Measurements from ENCODE around the gene IFNA10. TPM values are rescaled to one million over a fixed set of nuclear protein-coding genes. Genes with fewer than 3 reads are reported as not detected.

IFNA10 gene
- polyA plus RNA-seq, 2 donors = not detected

Other genes starting within 250 kb of the IFNA10 start
- 1 to 10 TPM in 1 of 2 donors, under 1 TPM in 1; 0.98 to 1.1 TPM for gene HACD4, start 175.5 kb downstream of the IFNA10 start, polyA plus RNA-seq
- gene IFNB1, start 129.2 kb downstream of the IFNA10 start, polyA plus RNA-seq = not detected
- not detected for gene IFNW1, start 65.3 kb downstream of the IFNA10 start, polyA plus RNA-seq
- gene IFNA21, start 40.5 kb downstream of the IFNA10 start, polyA plus RNA-seq = not detected
- gene IFNA4, start 19.6 kb downstream of the IFNA10 start, polyA plus RNA-seq = not detected
- not detected for gene IFNA7, start 4.9 kb downstream of the IFNA10 start, polyA plus RNA-seq
- gene IFNA16, start 10.2 kb upstream of the IFNA10 start, polyA plus RNA-seq = not detected
- not detected for gene IFNA17, start 21.1 kb upstream of the IFNA10 start, polyA plus RNA-seq
- not detected for gene IFNA14, start 32.9 kb upstream of the IFNA10 start, polyA plus RNA-seq
- gene IFNA5, start 98.2 kb upstream of the IFNA10 start, polyA plus RNA-seq = under 1 TPM in 1 of 2 donors, not detected in 1; 0.04 TPM
- 1 to 10 TPM; 5.0 to 5.9 TPM for gene KLHL9, start 128.3 kb upstream of the IFNA10 start, polyA plus RNA-seq
- gene IFNA6, start 143.7 kb upstream of the IFNA10 start, polyA plus RNA-seq = not detected
- gene IFNA13, start 160.9 kb upstream of the IFNA10 start, polyA plus RNA-seq = not detected
- not detected for gene IFNA2, start 178.3 kb upstream of the IFNA10 start, polyA plus RNA-seq
- gene IFNA8, start 202.0 kb upstream of the IFNA10 start, polyA plus RNA-seq = not detected
- not detected for gene IFNA1, start 233.3 kb upstream of the IFNA10 start, polyA plus RNA-seq

Data from esophagus (tissue), 2 donors.